ENCODE results near the gene EDRF1.

Gene EDRF1

GRCh38 chr10:125781374-125781773, 61.9 kb downstream of the EDRF1 start:
- no peak overlapping the region for H3K4me3 ChIP-seq (ENCODE audit: low read depth, low read length)
- no peak for DNase-seq (ENCODE audit: low read depth)

DNA sequence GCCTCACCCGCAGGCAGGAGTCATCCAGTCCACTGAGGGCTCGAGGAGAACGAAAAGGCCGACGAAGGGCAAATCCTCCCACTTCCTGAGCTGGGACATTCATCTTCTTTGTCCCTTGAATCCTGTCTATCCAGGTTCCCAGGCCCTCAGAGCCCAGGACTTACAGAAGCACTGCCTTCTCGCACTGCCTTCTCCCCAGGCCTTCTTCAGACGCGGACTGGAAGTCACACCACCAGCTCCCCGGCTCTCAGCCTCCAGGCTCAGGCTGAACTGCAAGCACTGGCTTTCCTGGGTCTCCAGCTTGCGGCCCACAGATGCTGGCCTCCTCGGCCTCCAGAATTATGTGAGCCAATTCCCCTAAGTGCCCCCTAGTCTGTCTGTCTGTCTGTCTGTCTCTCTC, 62.5 kb downstream of the EDRF1 start:
- H3K4me3 ChIP-seq (ENCODE audit: low read depth, low read length): no peak overlapping the region

DNA sequence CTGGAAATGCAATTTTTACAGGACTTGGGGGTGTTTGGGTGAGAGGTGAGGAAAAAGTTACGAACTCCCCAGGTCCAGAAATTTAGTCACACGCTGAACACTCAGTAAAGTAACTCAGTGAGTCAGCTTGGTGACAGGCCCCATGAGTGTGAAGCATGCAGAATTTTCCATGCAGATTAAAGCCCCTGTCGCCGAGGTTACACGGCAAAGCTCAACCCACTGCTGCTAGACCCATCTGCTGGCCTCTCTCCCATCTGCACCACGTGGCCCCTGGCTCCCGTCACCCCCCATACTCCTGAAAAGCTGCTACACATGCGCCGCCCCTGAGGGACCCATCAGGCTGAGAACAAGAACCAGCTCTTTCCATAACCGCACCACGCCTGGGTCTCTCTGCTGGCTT, 63.1 kb downstream of the EDRF1 start:
- no peak overlapping the region for H3K4me3 ChIP-seq (ENCODE audit: low read depth, low read length)
- DNase-seq (ENCODE audit: low read depth): no peak

More for the DNA sequence above, 62.5 kb downstream of the EDRF1 start:
- no peak for DNase-seq (ENCODE audit: low read depth)

DNA sequence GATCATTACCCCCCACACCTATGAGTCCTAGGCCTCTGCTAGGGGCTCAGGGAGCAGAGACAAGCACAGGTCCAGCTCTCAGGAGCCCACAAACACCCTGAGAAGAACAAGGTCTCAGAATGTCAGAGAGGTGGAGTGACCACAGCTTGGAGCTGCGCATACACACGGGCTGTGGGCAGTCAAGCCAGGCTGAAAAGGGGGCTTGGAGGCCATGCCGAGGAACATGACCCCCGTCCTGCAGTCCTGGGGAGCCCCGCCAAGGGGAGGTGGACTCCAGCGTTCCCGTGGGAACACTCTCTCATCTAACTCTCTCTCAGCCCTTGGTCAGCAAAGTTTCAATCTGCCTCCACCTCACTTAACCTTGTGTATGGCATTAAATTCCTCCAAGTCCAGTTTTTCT, 63.9 kb downstream of the EDRF1 start:
- no peak for DNase-seq (ENCODE audit: low read depth)
- H3K4me3 ChIP-seq (ENCODE audit: low read depth, low read length): no peak overlapping the region

GRCh38 chr10:125783957-125784356, 64.4 kb downstream of the EDRF1 start:
- no peak for DNase-seq (ENCODE audit: low read depth)
- H3K4me3 ChIP-seq (ENCODE audit: low read depth, low read length): no peak overlapping the region

- DNase-seq (ENCODE audit: low read depth): no peak
- no peak overlapping the region for H3K4me3 ChIP-seq (ENCODE audit: low read depth, low read length)
These were observed 66.3 kb downstream of the EDRF1 start for GRCh38 chr10:125785791-125786190.

DNA sequence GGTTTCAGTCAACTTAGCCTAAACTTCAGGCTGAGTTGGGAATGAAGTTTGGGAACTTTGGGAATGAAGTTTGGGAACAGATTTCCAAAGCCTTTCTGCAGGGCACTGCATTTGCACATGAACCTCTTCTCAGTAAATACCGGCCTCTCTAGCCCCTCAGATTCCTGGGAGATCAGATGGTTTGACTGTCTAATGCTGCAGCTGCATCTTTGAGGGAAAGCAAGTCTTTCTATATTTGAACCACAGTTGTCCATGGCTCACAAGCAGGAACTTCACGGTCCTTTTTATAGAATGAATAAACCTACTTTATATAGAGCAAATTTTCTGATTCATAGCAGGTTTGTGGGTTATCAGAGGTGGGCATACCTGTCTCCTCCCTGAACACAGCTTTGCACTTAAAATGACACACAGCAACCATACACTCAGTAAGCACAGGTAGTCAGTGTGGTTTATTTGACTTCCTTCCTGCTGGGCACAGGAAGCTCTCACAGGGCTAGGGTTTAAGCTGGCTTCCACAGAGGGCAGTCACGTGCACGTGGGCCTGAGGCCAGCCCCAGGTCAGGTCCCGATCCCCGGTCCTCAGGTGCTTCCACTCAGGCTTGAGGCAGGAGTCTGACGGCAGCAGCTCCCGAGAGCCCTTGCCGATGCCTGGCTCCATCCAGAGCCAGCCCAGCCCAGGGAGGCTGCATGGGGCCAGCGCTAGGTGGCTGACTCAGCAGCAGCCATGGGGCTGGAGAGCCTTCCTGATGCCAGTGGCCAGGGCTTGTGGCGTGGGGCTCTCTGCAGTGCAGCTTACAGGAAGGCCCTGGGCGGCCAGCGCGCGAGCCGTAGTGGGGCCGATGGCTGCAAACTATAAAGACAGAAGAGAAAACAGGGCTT, 68.9 kb downstream of the EDRF1 start:
- no peak overlapping the region for H3K4me3 ChIP-seq (ENCODE audit: low read depth, low read length)
- DNase-seq (ENCODE audit: low read depth): no peak

GRCh38 chr10:125792342-125793300, 73.1 kb downstream of the EDRF1 start:
- no peak overlapping the region for H3K4me3 ChIP-seq (ENCODE audit: low read depth, low read length)
- no peak for DNase-seq (ENCODE audit: low read depth)

DNA sequence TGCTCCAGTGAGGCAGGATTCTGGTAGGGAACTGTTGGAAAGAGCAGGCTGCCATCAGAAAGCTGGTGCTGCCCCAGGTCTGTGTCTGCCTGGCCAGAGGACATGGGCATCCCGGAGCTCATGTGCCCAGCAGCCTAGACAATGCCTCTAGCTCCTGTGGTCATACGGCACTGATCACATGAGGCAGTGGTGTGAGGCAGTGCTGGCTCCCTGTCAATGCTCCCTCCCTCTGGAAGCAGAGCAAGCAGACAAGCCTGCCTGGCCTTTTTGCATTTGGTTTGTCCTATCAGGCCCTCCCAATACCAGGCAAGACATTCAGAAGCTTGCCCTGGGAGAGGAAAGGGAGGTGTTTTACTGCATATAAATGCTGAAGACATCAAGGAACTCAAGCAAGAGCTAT, 75.6 kb downstream of the EDRF1 start:
- no peak for DNase-seq (ENCODE audit: low read depth)
- H3K4me3 ChIP-seq (ENCODE audit: low read depth, low read length): no peak overlapping the region

DNA sequence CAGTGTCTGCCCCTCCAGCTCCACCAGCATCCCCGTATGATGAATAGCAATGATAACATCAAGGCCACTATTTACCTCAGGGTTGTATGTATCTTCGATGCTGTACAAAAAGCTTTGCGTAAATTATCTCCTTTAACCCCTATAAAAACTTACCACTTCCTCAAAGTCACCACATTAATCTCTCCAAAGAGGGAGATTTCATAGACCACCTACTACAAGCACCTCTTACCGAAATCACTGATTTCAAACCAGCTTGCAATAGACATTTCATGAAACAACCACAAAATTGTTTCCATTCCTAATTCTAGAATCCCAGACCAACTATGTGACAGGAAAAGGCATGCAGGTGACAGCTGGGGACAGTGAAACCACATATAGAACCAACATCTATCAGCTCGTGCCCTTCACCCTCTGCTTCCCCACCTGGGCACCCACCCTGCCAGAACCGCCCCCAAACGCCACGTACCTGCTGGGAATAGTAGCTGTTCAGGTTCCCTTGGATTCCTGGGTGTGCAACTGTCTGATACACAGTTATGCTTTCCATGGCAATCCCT, 76.2 kb downstream of the EDRF1 start:
- no peak for DNase-seq (ENCODE audit: low read depth)
- no peak overlapping the region for H3K4me3 ChIP-seq (ENCODE audit: low read depth, low read length)

GRCh38 chr10:125797424-125797823, 77.9 kb downstream of the EDRF1 start:
- DNase-seq (ENCODE audit: low read depth): no peak
- H3K4me3 ChIP-seq (ENCODE audit: low read depth, low read length): no peak overlapping the region

GRCh38 chr10:125797994-125798662, 78.6 kb downstream of the EDRF1 start:
- no peak overlapping the region for H3K4me3 ChIP-seq (ENCODE audit: low read depth, low read length)
- DNase-seq (ENCODE audit: low read depth): no peak

- H3K4me3 ChIP-seq (ENCODE audit: low read depth, low read length): no peak overlapping the region
- DNase-seq (ENCODE audit: low read depth): no peak
These were observed 80.1 kb downstream of the EDRF1 start for GRCh38 chr10:125799451-125800182.

DNA sequence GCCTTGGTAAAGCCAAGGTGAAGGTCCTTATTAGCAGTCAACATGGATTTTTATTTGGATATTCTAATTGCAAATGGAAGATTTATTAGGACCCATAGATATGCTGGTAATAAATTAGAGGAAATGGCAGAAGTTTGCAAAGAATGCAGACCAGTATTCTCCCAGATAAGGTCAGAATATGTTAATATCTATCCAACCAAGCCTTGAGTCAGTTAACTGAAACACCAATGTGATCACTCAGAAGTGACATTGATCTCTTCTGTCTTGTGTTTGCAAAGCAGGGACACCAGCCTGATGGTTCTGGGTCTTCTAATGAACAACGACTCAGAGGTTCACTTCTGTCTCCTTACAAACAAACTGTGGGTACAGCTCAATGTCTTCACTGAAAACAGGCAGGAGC, 82.1 kb downstream of the EDRF1 start:
- no peak for DNase-seq (ENCODE audit: low read depth)
- H3K4me3 ChIP-seq (ENCODE audit: low read depth, low read length): no peak overlapping the region

DNA sequence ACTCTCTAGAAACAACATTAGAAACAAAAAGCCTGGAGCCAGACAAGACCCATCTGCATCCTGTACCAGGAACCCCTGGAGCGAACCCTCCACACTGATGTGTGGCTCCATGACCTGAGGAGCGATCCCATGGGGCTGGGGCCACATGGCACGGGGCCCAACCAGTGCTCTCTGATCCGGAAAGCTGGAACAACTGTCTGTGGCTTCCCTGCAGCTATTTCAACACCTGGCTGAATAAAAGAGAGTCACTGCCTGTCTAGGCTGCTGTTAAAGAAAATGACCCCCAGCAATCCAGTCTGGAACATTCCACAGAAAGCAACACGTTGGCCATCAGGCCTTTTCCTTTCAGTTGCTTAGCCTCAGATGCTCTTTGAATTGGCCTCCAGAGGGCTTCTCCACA, 82.6 kb downstream of the EDRF1 start:
- H3K4me3 ChIP-seq (ENCODE audit: low read depth, low read length): no peak overlapping the region
- DNase-seq (ENCODE audit: low read depth): no peak

DNA sequence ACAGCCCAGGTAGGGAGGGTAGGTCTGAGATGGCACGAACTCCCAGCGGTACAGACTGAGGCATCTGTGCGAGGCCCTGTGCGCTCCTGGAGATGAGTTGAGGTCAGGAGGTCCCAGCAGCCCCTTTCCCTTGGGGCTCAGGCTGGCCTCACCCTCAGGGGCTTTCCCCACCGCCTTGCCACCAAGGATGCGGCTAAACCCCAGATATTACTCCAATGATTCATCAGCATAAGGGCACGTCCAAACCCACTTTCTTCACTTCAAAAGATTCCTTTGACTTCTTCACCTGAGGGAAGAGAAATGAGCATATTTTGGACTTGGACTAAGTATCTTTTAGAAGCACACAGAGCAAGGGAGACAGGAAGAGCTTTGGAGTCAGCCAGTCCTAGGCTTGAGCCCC, 83.2 kb downstream of the EDRF1 start:
- no peak for DNase-seq (ENCODE audit: low read depth)
- H3K4me3 ChIP-seq (ENCODE audit: low read depth, low read length): no peak overlapping the region

DNA sequence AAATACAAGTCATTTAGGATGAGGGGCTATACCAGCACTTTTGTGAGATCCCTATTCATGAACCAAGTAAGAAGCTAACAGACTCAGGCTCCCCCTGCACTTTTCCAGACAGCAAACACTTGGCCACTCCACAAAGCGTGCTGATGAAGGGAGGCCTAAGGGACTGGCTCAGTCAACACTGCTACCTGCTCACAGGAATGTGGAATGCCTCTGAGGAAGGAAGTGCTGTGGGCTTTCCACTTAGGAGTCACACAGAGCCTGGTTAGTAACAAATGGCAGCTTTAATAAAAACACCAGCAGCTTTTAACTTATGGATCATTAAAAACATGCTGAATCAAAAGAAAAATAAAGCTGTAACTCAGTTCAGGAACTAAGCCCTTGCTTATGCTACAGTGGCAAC, 88.5 kb downstream of the EDRF1 start:
- no peak overlapping the region for H3K4me3 ChIP-seq (ENCODE audit: low read depth, low read length)
- no peak for DNase-seq (ENCODE audit: low read depth)

- DNase-seq (ENCODE audit: low read depth): no peak
- H3K4me3 ChIP-seq (ENCODE audit: low read depth, low read length): no peak overlapping the region
These were observed 91.7 kb downstream of the EDRF1 start for GRCh38 chr10:125811251-125811650.

GRCh38 chr10:125812128-125812750, 92.7 kb downstream of the EDRF1 start:
- no peak for DNase-seq (ENCODE audit: low read depth)
- no peak overlapping the region for H3K4me3 ChIP-seq (ENCODE audit: low read depth, low read length)

All from skeletal muscle cell (primary cell).